Testis (tissue), 2 donors: ENCODE measurements around the gene FAM20B.

Experiments used
- CTCF ChIP-seq, 3 experiments: fragments of 450-650 bp in 2 of 3; fragments of 200-600 bp in 1 of 3; sonication (generic) in 1 of 3; IDR thresholded peaks; one replicate each; pipeline ENCODE4 v1.5.1; 2016 to 2019; ENCODE audit warnings: antibody characterized with exemption in 3 of 3, mild to moderate bottlenecking in 2 of 3, moderate library complexity in 1 of 3
- POLR2A ChIP-seq: fragments of 450-650 bp; IDR thresholded peaks from one replicate; pipeline ENCODE4 v1.6.1; 2017; ENCODE audit warnings: antibody characterized with exemption, mild to moderate bottlenecking, moderate library complexity

- TF ChIP-seq CTCF (IDR thresholded peaks at IDR 0.05) = no peak
- TF ChIP-seq POLR2A = no peak
Measured at GRCh38 chr1:179092896-179093461, 67.3 kb downstream of the FAM20B start.
